ENCODE measurements around the gene CREBZF.

Gene CREBZF

DNA sequence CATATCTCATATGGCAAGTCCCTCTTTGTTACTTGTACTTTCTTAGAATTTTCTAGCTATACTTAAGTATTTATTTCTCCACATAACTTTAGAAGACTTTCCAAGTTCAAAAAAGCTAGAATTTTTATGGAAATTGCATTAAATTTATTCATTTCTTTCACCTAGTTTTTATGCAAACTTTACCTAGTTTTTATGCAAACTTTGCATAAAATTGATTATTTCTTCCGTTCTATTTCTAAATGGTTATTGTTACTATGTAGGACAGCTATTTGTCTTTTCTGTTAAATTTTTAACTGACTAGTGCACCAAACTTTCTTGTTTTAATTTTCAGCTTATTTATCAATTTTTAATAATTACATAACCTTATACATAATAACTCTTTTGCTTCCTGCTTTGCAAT lies 3.2 kb upstream of the CREBZF start:
- H3K4me3 ChIP-seq (replicated peaks; ENCODE audit: low read depth, low read length): no peak overlapping the region
- DNase-seq (ENCODE audit: low read depth): no peak

DNA sequence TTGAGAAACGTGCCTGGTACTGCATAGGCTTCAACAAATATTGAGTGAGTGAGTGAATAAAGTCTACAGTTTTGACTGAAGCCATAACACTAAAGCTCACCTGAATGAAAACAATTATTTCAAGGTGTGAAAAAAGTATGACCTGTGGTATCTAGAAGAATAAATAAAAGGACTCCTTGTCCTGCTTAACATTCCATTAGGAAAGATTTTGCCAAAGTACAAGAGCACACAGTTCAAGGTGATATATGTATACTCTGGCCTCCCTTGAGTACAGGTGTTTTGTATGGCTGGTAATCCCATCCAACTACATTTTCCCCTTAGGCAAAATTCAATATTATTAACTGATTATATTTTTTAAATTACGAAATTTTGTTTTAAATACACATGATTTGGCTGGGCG lies 1.8 kb upstream of the CREBZF start:
- no peak for DNase-seq (ENCODE audit: low read depth)
- TF ChIP-seq, protein P1, sequence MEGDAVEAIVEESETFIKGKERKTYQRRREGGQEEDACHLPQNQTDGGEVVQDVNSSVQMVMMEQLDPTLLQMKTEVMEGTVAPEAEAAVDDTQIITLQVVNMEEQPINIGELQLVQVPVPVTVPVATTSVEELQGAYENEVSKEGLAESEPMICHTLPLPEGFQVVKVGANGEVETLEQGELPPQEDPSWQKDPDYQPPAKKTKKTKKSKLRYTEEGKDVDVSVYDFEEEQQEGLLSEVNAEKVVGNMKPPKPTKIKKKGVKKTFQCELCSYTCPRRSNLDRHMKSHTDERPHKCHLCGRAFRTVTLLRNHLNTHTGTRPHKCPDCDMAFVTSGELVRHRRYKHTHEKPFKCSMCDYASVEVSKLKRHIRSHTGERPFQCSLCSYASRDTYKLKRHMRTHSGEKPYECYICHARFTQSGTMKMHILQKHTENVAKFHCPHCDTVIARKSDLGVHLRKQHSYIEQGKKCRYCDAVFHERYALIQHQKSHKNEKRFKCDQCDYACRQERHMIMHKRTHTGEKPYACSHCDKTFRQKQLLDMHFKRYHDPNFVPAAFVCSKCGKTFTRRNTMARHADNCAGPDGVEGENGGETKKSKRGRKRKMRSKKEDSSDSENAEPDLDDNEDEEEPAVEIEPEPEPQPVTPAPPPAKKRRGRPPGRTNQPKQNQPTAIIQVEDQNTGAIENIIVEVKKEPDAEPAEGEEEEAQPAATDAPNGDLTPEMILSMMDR (IDR thresholded peaks at IDR 0.05; ENCODE audit: low read length, missing control alignments): no peak
- no peak overlapping the region for H3K4me3 ChIP-seq (replicated peaks; ENCODE audit: low read depth, low read length)

More for the DNA sequence above, 3.2 kb upstream of the CREBZF start:
- TF ChIP-seq, protein P1 (IDR thresholded peaks at IDR 0.05; ENCODE audit: low read length, missing control alignments): no peak

DNA sequence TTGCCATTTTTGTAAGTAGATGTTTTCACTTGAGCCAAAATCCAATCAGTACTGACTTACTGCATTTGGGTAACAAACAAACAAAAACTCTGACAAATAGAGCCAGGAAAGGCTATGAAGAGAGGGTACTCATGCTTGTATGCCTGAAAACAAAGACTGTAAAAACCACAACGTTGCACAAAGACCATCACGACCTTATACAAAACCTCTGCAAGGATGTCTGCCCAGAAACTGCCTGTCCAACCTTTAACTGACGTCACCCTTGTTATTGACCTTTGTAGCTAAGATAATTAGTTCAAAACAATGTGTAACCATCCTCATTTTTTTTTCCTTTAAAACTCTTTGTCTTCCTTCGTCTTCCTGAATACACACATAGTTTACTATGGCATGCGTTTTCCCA lies 804 bp upstream of the CREBZF start:
- TF ChIP-seq, protein P1 (IDR thresholded peaks at IDR 0.05; ENCODE audit: low read length, missing control alignments): no peak
- no peak overlapping the region for H3K4me3 ChIP-seq (replicated peaks; ENCODE audit: low read depth, low read length)
- DNase-seq (ENCODE audit: low read depth): no peak

DNA sequence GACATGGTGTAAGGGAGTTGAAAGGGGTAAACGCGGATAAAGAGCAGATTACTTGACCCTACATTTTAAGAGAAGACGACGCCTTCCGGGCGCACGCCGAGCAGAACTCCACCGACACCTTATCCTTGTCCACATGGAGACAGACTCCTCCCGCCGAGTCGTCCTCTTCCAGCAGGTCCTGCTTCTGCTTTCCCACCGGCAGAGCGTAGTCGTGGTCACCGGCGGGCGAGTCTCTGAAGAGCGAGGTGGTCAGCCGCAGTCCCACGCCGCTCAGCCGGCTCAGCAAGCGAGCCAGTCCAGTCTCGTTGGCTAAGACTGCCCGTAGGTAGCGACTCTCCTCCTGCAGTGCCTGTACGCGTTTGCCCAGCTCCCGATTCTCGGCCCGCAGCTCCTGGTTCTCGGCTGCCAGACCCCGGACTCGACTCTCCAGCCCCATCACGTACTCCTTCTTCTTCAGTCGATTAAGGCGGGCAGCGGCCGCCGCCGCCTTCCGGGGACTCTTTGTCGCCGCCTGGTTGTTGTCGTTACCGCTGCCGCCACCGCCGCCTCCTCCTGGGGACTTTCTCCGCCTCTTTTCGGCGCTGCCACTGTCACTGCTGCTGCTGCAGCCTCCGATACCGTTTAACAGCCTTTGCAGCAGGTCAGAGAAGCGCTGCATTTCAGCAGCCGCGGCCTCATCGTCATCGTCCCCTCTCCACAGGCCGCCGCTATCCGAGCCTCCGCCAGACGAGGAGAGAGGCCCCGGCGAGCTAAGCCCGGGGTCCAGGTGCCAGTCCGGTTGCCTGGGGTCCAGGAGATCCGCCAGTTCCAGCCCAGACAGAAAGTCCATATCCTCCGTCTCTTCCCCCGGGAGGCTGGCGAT lies 945 bp downstream of the CREBZF start:
- DNase-seq (ENCODE audit: low read depth): peak; percentile 49
- TF ChIP-seq, protein P1 (IDR thresholded peaks at IDR 0.05; ENCODE audit: low read length, missing control alignments): peak; percentile 31
- peak overlapping the region; percentile 79 for H3K4me3 ChIP-seq (replicated peaks; ENCODE audit: low read depth, low read length)

DNA sequence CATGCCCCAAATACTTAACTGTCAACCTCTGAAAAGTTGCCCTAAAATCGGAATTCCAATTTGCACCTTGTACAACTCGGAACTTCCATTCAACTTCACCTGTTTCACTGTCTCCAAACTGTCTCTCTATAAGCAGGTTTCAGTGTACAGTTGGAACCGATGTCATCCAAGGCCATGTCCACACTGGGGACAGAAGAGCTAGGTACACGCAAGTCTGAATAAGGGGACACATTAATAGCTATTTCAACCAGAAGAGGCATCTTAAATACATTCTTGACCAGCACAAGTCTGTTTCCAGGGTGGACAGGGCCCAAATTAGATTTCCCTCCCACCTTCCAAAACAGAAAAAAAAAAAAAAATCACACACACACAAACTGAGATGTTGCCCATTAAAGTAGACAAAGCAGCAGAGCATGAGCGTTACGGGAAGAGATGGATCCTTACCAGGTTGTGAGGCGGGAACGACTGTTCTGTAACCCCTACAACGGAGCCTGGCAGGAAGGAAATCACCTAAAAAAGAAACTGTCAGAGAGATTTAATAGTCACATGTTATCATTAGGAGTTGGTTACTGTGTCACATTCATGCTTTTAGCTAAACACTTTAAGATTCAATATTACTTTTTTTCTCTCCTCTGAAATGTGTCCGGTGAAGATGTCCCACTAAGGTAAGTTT lies 1.7 kb downstream of the CREBZF start:
- H3K4me3 ChIP-seq (replicated peaks; ENCODE audit: low read depth, low read length): peak overlapping the region; percentile 79
- TF ChIP-seq, protein P1 (IDR thresholded peaks at IDR 0.05; ENCODE audit: low read length, missing control alignments): no peak
- no peak for DNase-seq (ENCODE audit: low read depth)

DNA sequence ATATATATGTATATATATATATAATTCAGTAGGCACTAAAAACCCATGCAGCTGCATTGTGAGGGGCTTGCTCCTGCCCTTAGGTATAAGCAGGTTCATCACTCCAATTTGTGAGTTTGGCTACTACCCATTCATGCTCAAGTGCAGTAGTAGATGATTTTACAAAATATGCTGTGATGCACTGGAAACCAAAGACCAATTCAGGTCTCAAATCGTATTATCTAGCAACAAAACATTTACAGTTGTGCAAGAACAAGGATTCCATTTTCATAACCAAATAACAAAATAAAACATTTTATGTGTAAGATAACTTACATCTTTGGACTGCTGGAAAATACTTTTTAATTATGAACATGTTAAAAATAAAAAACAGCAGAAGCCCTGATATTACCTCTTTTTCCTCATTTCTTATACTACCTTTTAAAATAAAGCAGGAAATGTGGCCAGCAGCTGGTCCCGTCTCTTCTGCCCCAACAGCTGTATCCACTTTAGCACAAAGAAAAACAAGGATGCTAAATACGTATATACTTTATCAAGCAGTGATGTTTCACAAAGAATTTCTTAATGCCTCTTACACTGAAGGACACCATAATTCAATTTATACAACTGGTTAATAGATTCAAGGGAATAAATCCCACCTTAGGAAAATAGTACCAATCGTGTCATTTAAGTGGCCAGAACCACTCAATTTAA lies 2.8 kb downstream of the CREBZF start:
- TF ChIP-seq, protein P1 (IDR thresholded peaks at IDR 0.05; ENCODE audit: low read length, missing control alignments): no peak
- peak overlapping the region; percentile 79 for H3K4me3 ChIP-seq (replicated peaks; ENCODE audit: low read depth, low read length)
- peak; percentile 39 for DNase-seq (ENCODE audit: low read depth)
